Skeletal muscle cell (primary cell): ENCODE measurements around the gene SETBP1.
"Not testable (repeated sequence)": the region's sequence is repeated elsewhere in the genome, so short reads cannot be mapped to it uniquely, and the experiment has no call there.

ENCODE experiments used
- DNase-seq: peaks from one replicate; pipeline ENCODE4 v3.0.0-alpha.2; 2010; ENCODE audit warnings: low read depth
- H3K4me3 ChIP-seq: 2 replicates; pipeline ENCODE4 v1.5.1; 2011; ENCODE audit warnings: low read depth, mild to moderate bottlenecking, control low read depth, low read length, moderate library complexity

SETBP1 gene

DNA sequence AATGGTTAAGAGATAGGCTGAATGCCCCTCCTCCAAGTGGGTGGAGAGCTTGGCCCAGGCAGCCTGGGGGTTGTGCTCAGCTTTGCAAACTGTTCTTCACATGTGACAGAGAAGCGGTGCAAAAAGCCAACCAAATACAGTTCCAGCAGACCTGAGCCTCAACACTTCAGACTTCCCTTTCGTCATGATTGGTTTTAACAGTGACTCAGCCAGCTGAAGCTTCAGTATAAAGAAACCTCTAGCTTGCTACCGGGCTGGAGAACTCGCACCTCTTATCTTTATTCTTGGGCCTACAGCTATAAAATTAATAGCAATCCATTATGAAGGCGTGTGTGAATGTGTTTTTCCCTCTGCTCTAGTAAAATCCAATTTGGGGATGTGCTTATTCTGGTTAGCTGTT lies 20.0 kb downstream of the SETBP1 start:
- no peak overlapping the region for H3K4me3 ChIP-seq
- no peak for DNase-seq

DNA sequence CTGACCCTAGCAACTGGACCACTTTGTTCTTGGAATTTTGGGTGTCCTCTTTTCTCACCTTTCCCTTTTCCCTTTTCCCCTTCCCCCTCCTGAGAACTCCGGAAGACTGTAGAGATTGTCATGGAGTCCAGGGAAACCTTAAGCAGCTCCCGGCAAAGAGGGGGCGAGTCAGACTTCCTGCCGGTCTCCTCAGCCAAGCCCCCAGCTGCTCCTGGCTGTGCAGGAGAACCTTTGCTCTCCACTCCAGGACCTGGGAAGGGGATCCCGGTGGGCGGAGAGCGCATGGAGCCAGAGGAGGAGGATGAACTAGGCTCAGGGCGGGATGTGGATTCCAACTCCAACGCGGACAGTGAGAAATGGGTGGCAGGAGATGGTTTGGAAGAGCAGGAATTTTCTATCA lies 20.5 kb downstream of the SETBP1 start:
- no peak overlapping the region for H3K4me3 ChIP-seq
- no peak for DNase-seq

DNA sequence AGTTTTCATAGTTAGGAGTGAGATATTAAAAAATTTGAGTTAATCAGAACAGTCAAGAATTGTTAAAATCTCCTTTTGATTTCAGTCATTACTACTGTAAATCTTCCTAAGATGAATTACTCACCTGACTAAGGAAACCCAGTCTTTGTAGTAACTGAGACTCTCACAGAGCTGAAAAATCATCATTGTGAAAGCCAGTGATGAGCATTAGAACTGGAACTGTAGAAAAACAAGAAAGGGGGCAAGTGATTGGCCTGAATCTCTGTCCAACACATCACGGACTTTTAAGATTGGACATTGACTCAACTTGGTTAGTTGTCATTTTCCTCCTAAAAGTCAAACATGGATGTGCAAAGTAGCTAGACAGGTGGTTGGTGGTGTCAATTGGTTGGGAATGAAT lies 21.9 kb downstream of the SETBP1 start:
- DNase-seq: no peak
- no peak overlapping the region for H3K4me3 ChIP-seq

DNA sequence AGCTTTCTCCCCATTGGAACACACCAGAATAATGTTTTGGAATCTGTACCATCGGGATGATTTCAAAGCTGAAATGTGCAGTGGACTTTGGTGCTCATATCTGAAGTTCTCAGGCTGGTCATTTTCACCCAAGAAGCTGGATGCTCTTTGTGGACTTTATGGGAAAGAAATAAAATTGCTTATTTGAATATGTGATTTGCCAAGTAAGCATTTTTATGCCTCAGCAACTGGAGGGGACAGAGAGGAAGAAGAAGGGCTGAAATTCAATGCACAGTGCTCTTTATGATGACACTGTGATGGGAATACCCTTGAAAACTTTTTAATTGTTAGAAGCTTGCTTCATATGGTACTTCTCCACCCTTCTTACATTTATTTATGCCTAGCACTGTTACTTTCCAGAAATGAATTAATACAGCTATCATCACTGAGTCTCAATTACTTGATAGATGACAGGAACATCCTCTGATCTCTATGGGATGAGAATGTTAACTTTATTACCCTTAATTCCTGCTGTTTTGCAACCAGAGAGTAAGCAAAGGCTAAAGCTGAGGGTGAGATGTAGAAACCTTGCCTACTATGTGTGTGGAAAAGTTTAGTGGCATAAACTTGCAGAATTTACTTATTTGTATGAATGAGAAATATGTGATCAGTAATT lies 23.6 kb downstream of the SETBP1 start:
- H3K4me3 ChIP-seq: no peak overlapping the region
- DNase-seq: no peak

DNA sequence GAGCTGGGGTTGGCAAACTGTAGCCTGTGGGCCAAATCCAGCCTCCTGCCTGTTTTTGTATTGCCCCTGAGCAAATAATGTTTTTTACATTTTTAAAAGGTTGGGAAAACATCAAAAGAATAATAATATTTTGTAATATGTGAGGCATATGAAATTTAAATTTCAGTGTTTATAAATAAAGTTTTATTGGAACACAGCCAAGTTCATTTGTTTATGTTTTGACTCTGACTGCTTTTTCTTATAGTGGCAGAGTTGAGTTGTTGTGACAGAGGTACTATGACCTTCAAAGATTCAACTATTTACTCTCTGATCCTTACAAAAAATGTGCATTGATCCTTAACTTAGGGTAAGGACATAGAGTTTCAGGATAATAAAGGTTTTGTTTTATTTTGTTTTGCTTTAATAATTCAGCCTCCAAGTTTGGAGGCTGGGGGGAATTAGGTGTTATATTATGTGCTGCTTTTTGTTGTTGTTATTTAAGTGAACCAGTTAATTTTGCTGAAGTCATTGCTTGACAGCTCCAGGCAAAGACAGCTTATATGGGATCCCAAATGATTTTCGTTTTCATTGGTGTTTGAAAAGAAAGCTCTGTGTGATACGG lies 24.5 kb downstream of the SETBP1 start:
- no peak for DNase-seq

DNA sequence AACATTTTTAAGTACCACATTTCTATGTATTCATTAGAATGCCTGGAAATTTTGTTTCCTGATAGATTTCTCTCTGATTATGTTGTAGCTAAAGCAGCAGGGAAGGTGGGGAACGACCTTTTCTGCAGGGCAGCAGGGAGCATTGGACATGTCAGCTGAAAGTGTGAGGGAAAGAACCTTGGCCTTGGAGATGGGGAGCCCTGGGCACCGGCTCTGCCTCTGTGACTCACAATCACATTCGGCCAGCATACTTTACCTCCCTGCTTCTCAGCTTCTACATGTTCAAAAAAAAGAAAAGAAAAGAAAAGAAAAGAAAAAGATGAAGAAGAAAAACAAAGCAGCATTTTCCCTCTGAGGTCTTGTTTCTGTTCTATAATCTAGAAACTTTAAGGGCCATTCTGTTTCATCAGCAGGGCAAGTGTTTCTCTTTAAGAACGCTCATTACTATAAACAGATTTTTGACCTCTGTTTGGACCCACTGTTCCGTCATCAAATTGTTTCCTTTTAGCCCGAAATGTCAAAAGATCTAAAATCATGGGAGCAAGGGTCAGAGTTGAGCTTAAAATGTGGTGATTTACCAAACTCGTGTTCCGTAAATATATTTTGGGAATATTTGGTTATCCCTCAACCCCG lies 27.9 kb downstream of the SETBP1 start:
- no peak for DNase-seq
- no peak overlapping the region for H3K4me3 ChIP-seq

More for the DNA sequence above, 24.5 kb downstream of the SETBP1 start:
- no peak overlapping the region for H3K4me3 ChIP-seq

DNA sequence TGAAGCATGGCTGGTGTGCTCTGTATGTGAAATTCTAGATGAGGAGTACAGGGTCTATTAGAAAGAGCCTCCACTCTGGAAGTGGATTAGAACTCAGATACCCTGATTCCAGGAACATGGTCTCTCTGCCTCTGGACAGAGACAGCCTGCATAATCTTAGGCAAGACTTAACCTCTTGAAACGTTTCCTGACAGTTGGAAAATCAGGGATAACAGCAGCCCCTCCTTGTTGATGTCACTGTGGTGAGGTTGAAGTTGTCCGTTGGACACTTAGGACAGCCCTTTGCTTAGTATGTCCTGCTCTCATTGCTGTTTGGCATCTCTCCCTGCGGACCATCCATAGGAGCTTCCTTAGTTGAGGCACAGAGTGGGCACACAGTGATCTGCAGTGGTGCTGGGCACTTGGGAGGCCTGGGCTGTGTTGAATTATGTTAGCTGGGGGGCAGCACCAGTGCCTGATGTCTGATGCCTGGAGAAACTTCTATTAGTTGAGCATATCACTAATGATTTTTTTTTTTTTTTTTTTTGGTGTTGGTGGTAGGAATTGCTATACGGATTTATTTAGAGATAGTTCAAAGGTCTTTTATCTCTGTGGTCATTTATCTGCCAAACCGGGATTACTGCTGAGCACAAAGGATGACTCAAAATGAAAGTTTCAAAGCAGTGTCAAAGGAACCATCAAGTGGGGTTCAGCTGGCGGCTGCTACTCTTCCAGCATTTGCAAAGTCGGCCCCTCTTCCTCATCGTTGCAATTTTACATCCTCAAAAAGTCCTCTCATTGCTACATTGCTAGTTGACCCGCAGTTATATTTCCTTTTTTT lies 28.8 kb downstream of the SETBP1 start:
- no peak overlapping the region for H3K4me3 ChIP-seq
- DNase-seq: no peak

DNA sequence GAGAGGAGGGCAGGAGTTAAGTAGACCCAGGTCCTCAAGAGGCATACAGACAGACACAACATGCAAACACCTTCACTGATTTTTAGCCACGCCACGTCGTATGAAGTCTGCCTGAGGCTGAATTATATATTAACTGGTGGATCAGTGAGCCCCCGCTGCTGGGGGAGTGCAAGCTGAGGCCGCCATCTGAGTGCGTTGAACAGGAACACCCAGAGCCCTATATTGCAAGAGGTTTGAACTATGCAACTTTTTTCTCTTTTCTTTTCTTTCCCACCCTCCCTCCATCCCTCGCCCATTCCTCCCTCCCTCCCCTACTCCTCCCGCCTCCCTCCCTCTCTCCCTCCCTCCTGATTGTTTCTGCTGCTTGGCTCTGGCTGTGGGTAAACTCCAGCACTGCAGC lies 30.2 kb downstream of the SETBP1 start:
- H3K4me3 ChIP-seq: no peak overlapping the region
- no peak for DNase-seq

DNA sequence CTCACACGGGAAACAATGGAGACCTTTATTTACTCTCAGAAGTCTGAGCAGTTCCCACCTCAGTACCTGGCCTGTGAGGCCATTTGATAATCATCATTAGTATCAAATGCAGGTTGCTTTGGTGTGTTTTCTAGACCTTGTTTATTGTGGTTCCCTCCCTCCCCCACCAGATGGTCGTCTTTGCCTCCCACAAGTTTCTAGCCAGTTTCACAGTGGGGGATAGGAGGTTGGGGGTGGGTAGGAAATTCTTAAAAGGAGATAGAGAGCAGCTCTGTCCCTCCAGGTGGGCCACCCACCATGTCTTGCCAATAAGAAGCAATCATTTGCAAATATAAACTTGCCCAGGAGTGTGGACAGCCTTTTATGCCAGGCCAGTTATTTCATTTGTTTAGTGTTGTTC lies 31.3 kb downstream of the SETBP1 start:
- no peak for DNase-seq
- no peak overlapping the region for H3K4me3 ChIP-seq

DNA sequence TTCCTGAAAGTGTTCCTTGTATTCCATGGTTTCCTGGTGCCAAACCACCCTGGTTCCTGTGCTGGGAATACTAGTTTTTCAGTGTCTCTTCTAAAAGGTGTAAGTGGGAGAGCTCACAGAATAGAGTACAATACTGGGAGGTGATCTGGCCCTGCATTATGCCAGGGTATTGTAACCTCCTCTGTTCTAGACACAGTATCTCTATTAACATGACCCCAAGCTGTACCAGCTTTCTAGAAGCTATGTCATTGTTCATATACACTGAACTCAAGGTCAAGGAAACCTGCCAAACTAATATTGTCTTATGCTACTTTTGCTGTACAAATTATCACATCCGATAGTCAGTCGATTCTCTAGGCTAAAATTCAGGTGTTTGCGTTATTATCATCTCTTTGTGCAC lies 32.7 kb downstream of the SETBP1 start:
- H3K4me3 ChIP-seq: no peak overlapping the region
- DNase-seq: no peak

DNA sequence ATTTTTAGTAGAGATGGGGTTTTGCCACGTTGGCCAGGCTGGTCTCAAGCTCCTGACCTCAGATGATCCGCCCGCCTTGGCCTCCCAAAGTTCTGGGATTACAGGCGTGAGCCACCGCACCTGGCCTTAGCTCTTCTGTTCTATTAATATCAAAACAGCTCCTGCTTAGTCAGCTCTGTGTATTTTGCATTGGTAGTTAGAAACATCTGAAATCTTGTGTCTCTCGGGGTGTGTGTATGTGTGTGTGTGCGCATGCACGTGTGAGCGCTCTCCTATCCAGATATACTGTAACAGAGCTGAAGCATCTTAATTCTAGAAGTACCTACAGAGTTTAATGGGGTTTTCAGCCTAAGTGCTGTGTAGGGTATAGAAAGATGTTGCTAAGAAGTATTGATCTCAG lies 33.7 kb downstream of the SETBP1 start:
- no peak overlapping the region for H3K4me3 ChIP-seq
- no peak for DNase-seq

DNA sequence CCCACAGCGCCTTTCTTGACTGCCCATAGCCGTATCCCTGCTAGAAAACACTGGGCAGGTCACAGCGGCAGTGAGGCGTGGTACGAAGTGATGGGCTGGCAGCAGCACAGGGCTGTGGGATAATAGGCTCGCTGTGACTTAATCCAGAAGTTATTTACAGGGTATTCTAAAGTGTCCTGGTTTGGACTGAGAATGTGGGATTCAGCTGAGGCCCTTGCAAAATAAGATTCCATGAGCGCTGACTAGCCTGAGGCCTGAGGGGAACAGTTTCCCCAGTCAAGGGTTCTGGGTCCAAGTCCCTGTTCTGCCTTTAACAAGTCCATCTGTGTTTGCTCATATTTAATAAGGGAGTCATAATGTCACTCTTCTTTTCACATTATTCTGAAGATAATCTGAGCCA lies 34.6 kb downstream of the SETBP1 start:
- H3K4me3 ChIP-seq: no peak overlapping the region
- no peak for DNase-seq

DNA sequence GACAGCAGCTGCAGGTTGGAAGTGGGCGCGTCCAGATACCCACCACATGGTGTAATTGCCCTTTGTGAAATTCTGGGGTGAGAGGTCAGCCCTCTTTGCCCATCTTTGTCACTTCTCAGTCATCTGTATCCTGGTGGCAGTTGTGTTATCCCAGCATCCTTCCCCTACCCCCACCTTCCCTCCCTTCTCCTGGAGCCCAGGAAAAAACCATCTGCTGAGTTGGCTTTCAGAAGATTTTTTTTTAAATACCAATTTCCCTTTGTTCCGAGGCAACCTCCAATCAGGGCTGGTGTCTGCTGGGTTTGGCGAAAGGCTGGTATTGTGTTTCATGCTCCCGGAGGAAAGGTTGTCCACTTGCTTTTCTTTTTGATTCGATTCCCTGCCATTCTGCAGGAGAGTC lies 35.2 kb downstream of the SETBP1 start:
- no peak overlapping the region for H3K4me3 ChIP-seq
- no peak for DNase-seq

DNA sequence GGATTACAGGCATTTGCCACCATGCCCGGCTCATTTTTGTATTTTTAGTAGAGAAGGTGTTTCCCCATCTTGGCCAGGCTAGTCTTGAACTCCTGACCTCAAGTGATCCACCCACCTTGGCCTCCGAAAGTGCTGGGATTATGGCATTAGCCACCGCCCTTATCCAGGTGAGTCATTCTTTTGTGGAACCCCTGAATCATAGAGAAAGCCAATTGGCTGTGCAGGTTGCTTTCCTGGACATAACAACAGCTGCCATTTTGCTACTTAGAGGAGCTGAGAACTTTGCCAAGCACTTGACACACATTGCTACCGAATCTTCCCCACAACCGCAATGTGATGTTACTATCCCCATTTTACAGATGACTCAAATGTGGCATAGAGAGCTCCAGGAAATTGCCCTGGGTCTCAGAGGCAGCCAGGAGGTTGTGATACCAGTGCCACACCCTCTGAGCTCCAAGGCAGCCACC lies 36.0 kb downstream of the SETBP1 start:
- H3K4me3 ChIP-seq: no peak overlapping the region
- no peak for DNase-seq

DNA sequence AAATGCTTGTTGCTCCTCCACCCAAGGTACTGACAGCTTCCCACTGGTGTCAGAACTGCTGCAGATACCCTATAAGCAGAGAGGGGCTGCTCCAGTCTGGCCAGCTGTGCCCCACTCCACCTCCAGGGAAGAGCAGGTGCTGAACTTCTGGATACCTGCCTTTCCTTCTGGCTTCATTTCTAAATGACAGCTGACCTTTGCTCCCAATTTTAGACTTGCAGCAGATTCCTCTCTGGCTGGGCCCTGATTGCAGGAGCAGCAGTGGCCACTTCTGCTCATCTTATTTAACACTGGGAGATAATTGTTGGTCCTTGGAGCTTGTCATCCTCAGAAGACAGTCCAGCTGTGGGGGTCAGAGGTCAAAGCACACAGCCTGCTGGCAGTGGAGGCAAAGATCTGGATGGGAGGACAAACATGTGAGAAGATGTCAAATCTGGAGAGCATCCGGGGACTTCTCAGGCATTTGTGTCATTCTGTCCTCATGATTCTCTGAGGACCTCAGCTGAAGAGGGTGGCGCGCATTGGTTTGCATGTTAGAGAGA lies 38.9 kb downstream of the SETBP1 start:
- no peak overlapping the region for H3K4me3 ChIP-seq
- DNase-seq: no peak

DNA sequence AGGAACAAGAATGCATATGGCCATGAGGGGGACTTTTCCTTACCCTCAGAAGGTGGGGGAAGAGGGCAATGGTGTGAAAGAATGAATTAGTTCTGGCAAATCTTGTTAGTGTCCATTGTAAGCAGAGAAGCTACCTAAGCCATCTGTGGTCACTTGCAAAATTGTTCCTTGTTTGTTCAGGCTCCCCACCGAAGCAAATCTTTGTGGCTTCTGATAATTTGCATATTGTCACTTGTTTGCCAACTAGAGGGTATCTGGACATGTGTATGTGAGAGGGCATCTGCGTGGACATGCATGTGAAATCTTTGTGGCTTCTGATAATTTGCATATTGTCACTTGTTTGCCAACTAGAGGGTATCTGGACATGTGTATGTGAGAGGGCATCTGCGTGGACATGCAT lies 41.1 kb downstream of the SETBP1 start:
- DNase-seq, H3K4me3 ChIP-seq: not testable (repeated sequence)

DNA sequence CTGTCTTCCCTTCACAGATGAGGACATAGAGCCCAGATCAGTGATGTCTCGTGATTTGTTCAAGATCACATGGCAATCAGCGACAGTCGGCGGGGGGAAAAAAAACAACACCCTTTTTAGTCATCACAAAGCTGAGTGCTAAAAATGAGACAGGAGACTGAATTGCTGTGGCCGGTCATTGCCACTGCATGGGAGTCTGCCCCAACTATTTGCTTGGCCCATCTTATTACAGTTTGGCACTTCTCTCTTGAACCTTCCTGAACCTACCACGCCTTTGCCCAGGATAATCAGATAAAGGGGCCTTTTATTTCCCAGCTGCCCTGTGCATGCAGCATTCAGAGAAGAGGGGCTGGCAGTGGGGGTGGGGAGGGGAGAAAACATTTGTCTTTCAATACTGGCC lies 42.7 kb downstream of the SETBP1 start:
- H3K4me3 ChIP-seq: no peak overlapping the region
- no peak for DNase-seq

DNA sequence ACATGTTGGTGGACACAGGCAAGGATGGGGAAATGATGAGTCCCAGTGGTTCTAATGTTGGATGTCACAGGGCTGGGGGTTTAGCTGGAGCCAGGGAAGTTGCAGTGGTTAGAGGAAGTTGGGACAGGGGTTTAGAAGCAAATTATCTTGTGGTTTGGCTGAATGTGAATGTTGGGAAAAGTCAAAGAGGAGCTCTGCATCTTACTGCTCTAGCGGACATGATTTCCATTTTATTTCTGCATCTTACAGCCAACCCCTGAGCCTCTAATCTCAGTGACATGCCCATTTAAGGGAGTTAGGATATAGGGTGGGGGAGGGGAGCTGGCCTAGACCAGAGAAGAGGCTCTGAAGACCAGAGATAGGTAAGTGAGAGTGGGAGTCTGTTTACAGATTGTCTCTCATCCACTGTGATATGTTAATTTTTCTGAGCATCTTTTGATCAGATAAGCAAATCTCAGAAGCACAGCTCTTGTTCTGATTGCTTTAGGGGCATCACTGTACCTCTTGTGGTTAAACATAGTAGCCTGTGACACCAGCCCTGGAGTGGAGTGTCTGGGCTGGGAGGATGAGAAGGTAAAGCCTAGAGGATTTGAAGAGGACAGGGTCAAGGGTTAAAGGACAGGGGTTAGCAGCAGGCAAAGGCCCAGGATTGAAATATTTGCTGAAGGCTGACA lies 43.6 kb downstream of the SETBP1 start:
- DNase-seq: no peak
- H3K4me3 ChIP-seq: no peak overlapping the region

DNA sequence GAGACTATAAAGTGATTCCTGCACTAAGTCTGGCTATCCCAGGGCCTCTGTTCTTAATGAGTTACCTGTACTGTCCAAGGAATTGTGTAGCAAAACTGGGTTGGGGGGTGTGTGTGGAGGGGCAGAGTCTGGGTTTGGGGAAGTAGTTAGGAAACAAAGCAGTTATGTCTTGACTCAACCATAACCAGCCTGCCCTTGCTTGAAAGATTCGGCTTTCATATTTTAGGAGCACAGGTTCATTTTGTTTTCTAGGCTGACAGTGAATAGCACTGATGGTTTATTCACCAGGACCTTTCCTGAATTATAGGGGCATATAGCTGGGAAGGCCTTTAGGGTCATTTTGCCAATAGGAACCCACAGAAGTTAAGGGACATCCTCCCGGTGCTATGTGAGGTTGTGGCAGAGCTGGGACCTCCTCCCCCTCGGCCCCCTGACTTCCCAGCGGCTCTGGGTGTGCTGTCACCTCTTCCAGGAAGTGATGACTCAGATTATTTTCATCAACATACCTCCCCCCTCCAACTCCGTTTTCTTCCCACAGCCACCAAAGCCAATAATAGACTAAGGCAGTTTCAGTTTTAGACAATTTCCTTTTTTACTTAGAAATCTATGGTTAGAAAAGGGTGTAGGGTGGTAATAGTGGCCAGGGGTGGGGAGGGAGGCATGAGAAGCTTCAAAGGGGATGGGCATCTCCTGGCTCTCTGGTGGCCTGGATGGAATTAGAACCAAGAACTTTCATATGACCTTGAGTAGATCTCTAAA lies 44.8 kb downstream of the SETBP1 start:
- no peak overlapping the region for H3K4me3 ChIP-seq

More for the DNA sequence above, 44.8 kb downstream of the SETBP1 start:
- no peak for DNase-seq
